Adrenal gland (tissue), 5 donors: ENCODE measurements around the gene SERGEF.

Experiments
- CTCF ChIP-seq, 6 experiments: fragments of 450-650 bp in 4 of 6; fragments of 200-600 bp in 2 of 6; sonication (generic) in 1 of 6; IDR thresholded peaks; 1 replicate in 5 of 6; 2 replicates in 1 of 6; pipeline versions ENCODE4 v1.5.1 to v1.8.0; 2016 to 2021; ENCODE audit warnings: antibody characterized with exemption in 6 of 6, mild to moderate bottlenecking in 2 of 6, moderate library complexity in 1 of 6
- POLR2A ChIP-seq, 2 donors: fragments of 450-650 bp; IDR thresholded peaks; one replicate each; pipeline ENCODE4 v1.6.1; 2017; ENCODE audit warnings: antibody characterized with exemption in 2 of 2, mild to moderate bottlenecking in 2 of 2, moderate library complexity in 1 of 2
- donor health status: DM: no; HTN: no; CAD: no.

GRCh38 chr11:17799147-17799546, 213.7 kb downstream of the SERGEF start:
- TF ChIP-seq CTCF (IDR thresholded peaks at IDR 0.05) (no peak), POLR2A (IDR thresholded peaks at IDR 0.05) (no peak)
